ENCODE measurements around the gene IKBKE. TPM values are rescaled to one million over a fixed set of nuclear protein-coding genes. Genes with fewer than 3 reads are reported as not detected.
"Not testable (repeated sequence)": the region's sequence is repeated elsewhere in the genome, so short reads cannot be mapped to it uniquely, and the experiment has no call there.

Gene IKBKE
- total RNA-seq, 2 experiments from 2014 or later = 15.3 to 17.2 TPM

DNA sequence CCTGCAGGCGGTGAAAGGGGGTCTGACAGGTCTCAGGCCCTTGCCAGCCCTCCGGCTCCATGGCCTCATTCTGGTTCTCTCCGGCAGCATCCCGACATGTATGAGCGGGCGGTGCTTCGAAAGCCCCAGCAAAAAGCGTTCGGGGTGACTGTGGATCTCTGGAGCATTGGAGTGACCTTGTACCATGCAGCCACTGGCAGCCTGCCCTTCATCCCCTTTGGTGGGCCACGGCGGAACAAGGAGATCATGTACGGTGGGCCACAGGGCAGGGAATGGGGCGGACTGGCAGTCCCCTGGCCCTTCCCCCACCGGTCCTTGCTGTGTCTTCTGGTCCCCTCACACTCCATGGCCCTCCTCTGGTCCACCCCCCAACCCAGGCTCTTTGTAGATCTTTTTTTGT, 6.3 kb downstream of the IKBKE start:
- ChIA-PET CTCF (interaction anchor here (0.7 to 5.2 kb wide), 7 partner anchors 9 to 1123 kb away, joined by 3 to 55 read pairs (median 4); no protein-coding TSS in a partner anchor), POLR2A (no interaction called here)
- Mint-ChIP-seq H3K27ac (no peak overlapping the region), H3K4me1 (peaks cover 54% of the 10 kb centered on the region), H3K4me3 (no peak overlapping the region), H3K9me3 (ENCODE audit: low read depth) (no peaks in the 10 kb centered on the region), H3K27me3 (no peaks in the 10 kb centered on the region), H3K36me3 (ENCODE audit: low read depth) (peaks cover 61% of the 10 kb centered on the region)
- intact Hi-C loops (cut with DNase I, micrococcal nuclease) = loop anchor here in 1 of 2 experiments (10.0 kb wide), 1 partner anchor 438 kb away; no protein-coding TSS in a partner anchor
- ATAC-seq = no peak
- DNase-seq = no peak

DNA sequence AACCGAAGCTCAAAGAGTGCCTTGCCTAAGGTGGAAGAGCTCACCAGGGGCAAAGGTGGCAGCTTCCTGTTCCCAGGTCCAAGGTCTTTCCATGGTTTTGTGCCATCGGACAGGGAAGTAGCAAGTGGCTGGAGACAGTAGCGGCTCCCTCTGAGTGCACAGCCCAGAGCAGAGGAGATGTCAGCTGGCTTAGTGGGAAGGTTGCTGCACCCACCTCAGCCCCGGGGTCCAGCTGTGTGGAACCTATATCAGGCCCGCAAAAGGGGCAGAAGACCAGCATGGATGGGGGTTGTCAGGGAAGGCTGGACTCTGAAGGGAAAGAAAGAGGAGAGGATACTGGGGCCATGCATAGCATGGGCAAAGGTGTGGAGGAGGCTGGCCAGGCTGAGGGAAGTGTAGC, 6.8 kb downstream of the IKBKE start:
- ATAC-seq = no peak
- POLR2A ChIA-PET = no interaction called here
- Mint-ChIP-seq H3K36me3 (ENCODE audit: low read depth) (peaks cover 56% of the 10 kb centered on the region), H3K9me3 (ENCODE audit: low read depth) (no peaks in the 10 kb centered on the region), H3K4me3 (no peak overlapping the region), H3K27ac (no peak overlapping the region), H3K4me1 (peaks cover 49% of the 10 kb centered on the region), H3K27me3 (no peaks in the 10 kb centered on the region)
- no peak for DNase-seq
- intact Hi-C loops (cut with DNase I, micrococcal nuclease) = loop anchor here in 1 of 2 experiments (10.0 kb wide), 1 partner anchor 438 kb away; no protein-coding TSS in a partner anchor
- CTCF ChIA-PET = interaction anchor here (0.5 to 5.2 kb wide), 11 partner anchors 10 to 445 kb away, joined by 3 to 55 read pairs (median 5); partner anchors contain the start of gene DYRK3

DNA sequence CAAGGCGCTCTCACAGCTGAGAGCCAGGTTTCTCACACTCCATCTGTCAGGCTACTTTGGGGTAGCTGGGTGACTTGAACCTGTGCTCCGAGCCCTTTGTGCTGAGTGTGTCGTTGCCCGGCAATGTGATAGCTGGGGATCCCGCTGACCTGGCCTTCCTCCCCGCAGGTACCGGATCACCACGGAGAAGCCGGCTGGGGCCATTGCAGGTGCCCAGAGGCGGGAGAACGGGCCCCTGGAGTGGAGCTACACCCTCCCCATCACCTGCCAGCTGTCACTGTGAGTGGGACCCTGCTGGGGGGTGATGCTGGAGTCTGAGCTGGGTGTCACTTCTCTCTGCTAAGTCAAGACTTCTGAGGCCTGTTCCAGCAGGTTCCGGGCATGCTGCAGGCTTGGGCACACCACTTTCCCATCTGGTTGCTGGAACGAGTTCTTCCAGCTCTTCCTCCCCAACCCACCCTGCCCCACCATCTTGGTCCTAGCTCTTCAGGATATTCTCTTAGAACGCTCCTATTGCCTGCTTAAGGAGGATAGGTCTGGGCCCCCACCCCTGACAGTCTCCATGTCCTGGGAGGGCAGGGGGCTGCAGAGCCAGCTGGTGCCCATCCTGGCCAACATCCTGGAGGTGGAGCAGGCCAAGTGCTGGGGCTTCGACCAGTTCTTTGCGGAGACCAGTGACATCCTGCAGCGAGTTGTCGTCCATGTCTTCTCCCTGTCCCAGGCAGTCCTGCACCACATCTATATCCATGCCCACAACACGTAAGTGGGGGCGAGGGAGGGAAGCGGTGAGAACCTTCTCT, 7.5 kb downstream of the IKBKE start:
- ChIA-PET POLR2A (no interaction called here), CTCF (interaction anchor here (0.5 to 5.2 kb wide), 16 partner anchors 7 to 237 kb away, joined by 3 to 55 read pairs (median 5); partner anchors contain the start of genes DYRK3 and IKBKE)
- Mint-ChIP-seq H3K27me3 (no peaks in the 10 kb centered on the region), H3K4me1 (peaks cover 42% of the 10 kb centered on the region), H3K4me3 (no peak overlapping the region), H3K36me3 (ENCODE audit: low read depth) (peaks cover 52% of the 10 kb centered on the region), H3K27ac (no peak overlapping the region), H3K9me3 (ENCODE audit: low read depth) (no peaks in the 10 kb centered on the region)
- ATAC-seq (no peak), DNase-seq (no peak)
- intact Hi-C loops (cut with DNase I, micrococcal nuclease) = loop anchor here (2.0 to 10.0 kb wide), 2 partner anchors 185 to 437 kb away; no protein-coding TSS in a partner anchor

DNA sequence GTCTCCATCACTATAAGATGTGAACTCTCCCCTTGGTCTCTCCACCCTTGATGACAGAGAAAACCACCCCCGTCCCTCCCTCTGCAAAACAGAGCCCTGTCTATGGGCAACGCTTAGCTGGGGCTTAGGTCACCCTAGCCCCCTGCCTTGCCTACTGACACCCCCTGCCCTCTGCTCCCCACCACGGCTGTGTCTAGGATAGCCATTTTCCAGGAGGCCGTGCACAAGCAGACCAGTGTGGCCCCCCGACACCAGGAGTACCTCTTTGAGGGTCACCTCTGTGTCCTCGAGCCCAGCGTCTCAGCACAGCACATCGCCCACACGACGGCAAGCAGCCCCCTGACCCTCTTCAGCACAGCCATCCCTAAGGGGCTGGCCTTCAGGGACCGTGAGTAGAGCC, 8.5 kb downstream of the IKBKE start:
- Mint-ChIP-seq H3K27ac (no peak overlapping the region), H3K4me3 (no peak overlapping the region), H3K36me3 (ENCODE audit: low read depth) (peaks cover 45% of the 10 kb centered on the region), H3K4me1 (peaks cover 35% of the 10 kb centered on the region), H3K9me3 (ENCODE audit: low read depth) (no peaks in the 10 kb centered on the region), H3K27me3 (no peaks in the 10 kb centered on the region)
- intact Hi-C loops (cut with DNase I, micrococcal nuclease) = loop anchor here (1.0 to 10.0 kb wide), 4 partner anchors 15 to 436 kb away; no protein-coding TSS in a partner anchor
- ATAC-seq (no peak), DNase-seq (no peak)
- POLR2A ChIA-PET = interaction anchor here (1.3 to 1.6 kb wide), 2 partner anchors 9 to 105 kb away, joined by 6 read pairs; partner anchors contain the start of gene IKBKE
- CTCF ChIA-PET = interaction anchor here (0.6 to 5.2 kb wide), 39 partner anchors 8 to 454 kb away, joined by 3 to 55 read pairs (median 5); partner anchors contain the start of genes EIF2D and IKBKE

DNA sequence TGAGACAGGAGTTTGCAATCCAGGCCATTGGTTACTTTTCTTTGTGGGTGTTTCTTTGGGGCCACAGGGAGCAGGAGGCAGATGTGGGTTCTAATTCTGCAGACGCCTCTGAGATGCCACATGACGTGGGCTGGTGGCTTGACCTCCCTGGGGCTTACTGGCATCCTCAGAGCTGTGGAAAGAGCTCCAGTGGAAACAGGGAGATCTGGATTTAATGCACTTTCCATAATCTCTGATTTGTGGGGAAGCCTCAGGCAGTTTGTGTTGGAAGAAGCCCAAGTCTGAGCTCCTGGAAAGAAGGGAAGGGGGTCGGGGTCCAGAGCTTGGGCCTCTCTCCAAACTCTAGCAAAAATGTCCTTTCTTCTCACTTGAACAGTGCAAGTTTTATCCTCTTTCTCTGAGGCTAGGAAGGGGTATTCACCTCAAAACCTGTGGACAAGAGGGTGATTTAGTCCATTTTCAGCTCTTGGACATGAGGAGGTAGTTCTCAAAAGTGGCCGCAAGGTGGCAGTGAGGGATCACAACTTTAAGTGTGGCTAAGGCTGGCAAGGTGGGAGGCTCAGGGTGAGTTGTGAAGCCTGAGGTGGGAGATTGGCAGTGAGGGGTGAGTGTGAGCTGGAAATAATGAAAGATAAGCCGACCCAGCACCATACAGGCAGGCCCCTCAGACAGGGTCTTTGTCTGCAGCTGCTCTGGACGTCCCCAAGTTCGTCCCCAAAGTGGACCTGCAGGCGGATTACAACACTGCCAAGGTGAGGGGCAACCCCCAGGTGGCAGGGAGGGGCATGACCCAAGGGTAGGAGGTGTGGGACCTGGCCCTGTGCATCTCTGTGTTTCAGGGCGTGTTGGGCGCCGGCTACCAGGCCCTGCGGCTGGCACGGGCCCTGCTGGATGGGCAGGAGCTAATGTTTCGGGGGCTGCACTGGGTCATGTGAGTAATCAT, 9.2 kb downstream of the IKBKE start:
- peak overlapping the region; percentile 66 for H3K27ac Mint-ChIP-seq
- intact Hi-C loops (cut with DNase I, micrococcal nuclease) = loop anchor here (1.0 to 10.0 kb wide), 4 partner anchors 16 to 435 kb away; no protein-coding TSS in a partner anchor
- H3K36me3 Mint-ChIP-seq (ENCODE audit: low read depth) = peaks cover 42% of the 10 kb centered on the region
- CTCF ChIA-PET = interaction anchor here (0.6 to 5.2 kb wide), 52 partner anchors 9 to 503 kb away, joined by 3 to 55 read pairs (median 4); partner anchors contain the start of genes EIF2D and IKBKE
- ATAC-seq (peak; percentile 56), DNase-seq (peak; percentile 85)
- POLR2A ChIA-PET = interaction anchor here (0.7 to 1.6 kb wide), 3 partner anchors 10 to 227 kb away, joined by 3 to 6 read pairs (median 6); partner anchors contain the start of gene IKBKE
- no peaks in the 10 kb centered on the region for H3K27me3 Mint-ChIP-seq
- H3K4me1 Mint-ChIP-seq = peaks cover 28% of the 10 kb centered on the region
- no peaks in the 10 kb centered on the region for H3K9me3 Mint-ChIP-seq (ENCODE audit: low read depth)
- H3K4me3 Mint-ChIP-seq = no peak overlapping the region

- DNase-seq = no peak
- POLR2A ChIA-PET = interaction anchor here (1.3 to 1.6 kb wide), 2 partner anchors 10 to 103 kb away, joined by 6 read pairs; partner anchors contain the start of gene IKBKE
- Mint-ChIP-seq H3K27ac (no peak overlapping the region), H3K27me3 (no peaks in the 10 kb centered on the region), H3K4me1 (peaks cover 21% of the 10 kb centered on the region), H3K36me3 (ENCODE audit: low read depth) (peaks cover 39% of the 10 kb centered on the region), H3K4me3 (no peak overlapping the region), H3K9me3 (ENCODE audit: low read depth) (no peaks in the 10 kb centered on the region)
- ATAC-seq = no peak
- CTCF ChIA-PET = interaction anchor here (0.7 to 5.2 kb wide), 19 partner anchors 10 to 441 kb away, joined by 3 to 55 read pairs (median 7); partner anchors contain the start of gene IKBKE
- intact Hi-C loops (cut with DNase I, micrococcal nuclease) = no loop called here
Observed at GRCh38 chr1:206480211-206480610, 9.9 kb downstream of the IKBKE start.

GRCh38 chr1:206482611-206483010, 12.3 kb downstream of the IKBKE start:
- intact Hi-C loops (cut with DNase I, micrococcal nuclease) = no loop called here
- POLR2A ChIA-PET = interaction anchor here (0.8 kb wide), 1 partner anchor 109 kb away, joined by 4 read pairs; no protein-coding TSS in a partner anchor

DNA sequence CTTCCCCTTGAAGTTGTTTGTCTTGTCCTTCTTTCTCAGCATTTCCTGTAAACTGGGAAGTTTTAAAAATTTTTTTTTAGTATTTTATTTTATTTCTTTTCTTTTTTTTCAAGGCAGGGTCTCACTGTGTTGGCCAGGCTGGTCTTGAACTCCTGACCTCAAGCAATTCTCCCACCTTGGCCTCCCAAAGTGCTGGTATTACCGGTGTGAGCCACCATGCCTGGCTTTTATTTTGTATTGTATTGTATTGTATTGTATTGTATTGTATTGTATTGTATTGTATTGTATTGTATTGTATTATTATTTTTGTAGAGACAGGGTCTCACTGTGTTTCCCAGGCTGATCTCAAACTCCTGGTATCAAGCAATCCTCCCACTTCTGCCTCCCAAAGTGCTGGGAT, 13.6 kb downstream of the IKBKE start:
- H3K27ac Mint-ChIP-seq; DNase-seq; intact Hi-C loops (cut with DNase I, micrococcal nuclease); ATAC-seq; POLR2A ChIA-PET; H3K4me3 Mint-ChIP-seq; H3K27me3 Mint-ChIP-seq; H3K9me3 Mint-ChIP-seq (ENCODE audit: low read depth): not testable (repeated sequence)
- CTCF ChIA-PET = interaction anchor here (0.9 kb wide), 1 partner anchor 179 kb away, joined by 3 read pairs; no protein-coding TSS in a partner anchor
- H3K36me3 Mint-ChIP-seq (ENCODE audit: low read depth) = peaks cover 20% of the 10 kb centered on the region
- H3K4me1 Mint-ChIP-seq = peaks cover 14% of the 10 kb centered on the region

More at GRCh38 chr1:206482611-206483010, 12.3 kb downstream of the IKBKE start:
- Mint-ChIP-seq H3K4me3 (no peak overlapping the region), H3K4me1 (peaks cover 14% of the 10 kb centered on the region), H3K27ac (no peak overlapping the region), H3K27me3 (no peaks in the 10 kb centered on the region), H3K36me3 (ENCODE audit: low read depth) (peaks cover 19% of the 10 kb centered on the region), H3K9me3 (ENCODE audit: low read depth) (no peaks in the 10 kb centered on the region)
- DNase-seq = no peak
- CTCF ChIA-PET = interaction anchor here (2.4 kb wide), 2 partner anchors 13 to 21 kb away, joined by 10 to 13 read pairs; partner anchors contain the start of gene IKBKE
- ATAC-seq = no peak

DNA sequence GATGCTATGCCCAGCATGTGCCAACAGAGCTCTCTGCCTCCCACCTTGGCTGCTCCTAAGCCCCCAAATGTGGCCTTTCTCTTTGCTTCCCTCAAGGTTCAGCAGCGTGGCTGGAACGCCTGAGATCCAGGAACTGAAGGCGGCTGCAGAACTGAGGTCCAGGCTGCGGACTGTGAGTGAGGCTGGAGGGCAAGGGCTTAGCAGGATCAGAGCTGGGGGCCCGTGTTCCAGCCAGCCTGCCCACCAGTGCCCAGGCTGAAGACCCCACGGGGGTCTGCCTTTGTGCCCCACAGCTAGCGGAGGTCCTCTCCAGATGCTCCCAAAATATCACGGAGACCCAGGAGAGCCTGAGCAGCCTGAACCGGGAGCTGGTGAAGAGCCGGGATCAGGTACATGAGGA, 14.6 kb downstream of the IKBKE start:
- peaks cover 7% of the 10 kb centered on the region for H3K4me1 Mint-ChIP-seq
- CTCF ChIA-PET = interaction anchor here (0.9 kb wide), 1 partner anchor 178 kb away, joined by 3 read pairs; no protein-coding TSS in a partner anchor
- no peak overlapping the region for H3K4me3 Mint-ChIP-seq
- intact Hi-C loops (cut with DNase I, micrococcal nuclease) = no loop called here
- DNase-seq (no peak), ATAC-seq (no peak)
- H3K36me3 Mint-ChIP-seq (ENCODE audit: low read depth) = peaks cover 19% of the 10 kb centered on the region
- POLR2A ChIA-PET = no interaction called here
- no peaks in the 10 kb centered on the region for H3K9me3 Mint-ChIP-seq (ENCODE audit: low read depth)
- H3K27me3 Mint-ChIP-seq = no peaks in the 10 kb centered on the region
- H3K27ac Mint-ChIP-seq = peak overlapping the region; percentile 47

DNA sequence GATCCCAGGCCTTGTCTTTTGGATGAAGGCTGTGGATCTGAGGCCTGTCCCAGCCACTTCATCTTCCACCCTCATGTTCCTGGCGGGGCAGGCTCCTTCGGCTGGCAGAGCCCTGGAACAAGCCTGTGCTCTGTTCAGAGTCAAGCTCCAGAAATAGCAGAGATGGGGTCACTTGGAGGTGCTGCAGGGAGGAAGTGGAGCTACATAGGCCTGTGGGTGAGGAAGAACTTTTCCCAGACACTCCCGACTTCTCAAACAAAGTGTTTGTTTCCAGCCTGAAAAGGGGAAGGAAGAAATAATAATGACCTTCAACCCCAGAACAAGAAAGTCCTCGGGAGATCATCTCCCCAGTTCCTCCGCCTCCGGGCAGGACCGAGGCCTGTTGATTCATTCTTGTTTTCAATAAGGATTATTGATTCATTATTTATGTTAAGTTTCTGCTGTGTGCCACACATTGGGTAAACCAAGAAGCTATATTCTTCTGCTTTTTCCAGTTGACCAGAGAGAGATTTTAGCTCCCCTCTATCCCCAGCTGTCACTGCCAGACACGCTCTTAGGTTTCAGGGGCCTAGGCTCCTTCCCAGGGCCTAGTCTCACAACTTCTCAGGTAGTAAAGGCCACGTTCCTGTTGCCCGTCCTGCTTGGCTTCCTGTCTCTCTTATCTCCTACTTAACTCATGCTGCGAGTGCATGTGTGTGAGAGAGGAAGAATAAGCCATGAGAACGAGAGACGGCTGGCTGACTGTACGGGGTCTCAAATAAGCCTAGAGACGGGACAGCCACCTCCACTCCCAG, 16.9 kb downstream of the IKBKE start:
- peaks cover 23% of the 10 kb centered on the region for H3K36me3 Mint-ChIP-seq (ENCODE audit: low read depth)
- no peaks in the 10 kb centered on the region for H3K4me1 Mint-ChIP-seq
- no peaks in the 10 kb centered on the region for H3K27me3 Mint-ChIP-seq
- peak overlapping the region; percentile 25 for H3K27ac Mint-ChIP-seq
- H3K4me3 Mint-ChIP-seq = no peak overlapping the region
- intact Hi-C loops (cut with DNase I, micrococcal nuclease) = no loop called here
- ATAC-seq = no peak
- H3K9me3 Mint-ChIP-seq (ENCODE audit: low read depth) = no peaks in the 10 kb centered on the region
- ChIA-PET POLR2A (no interaction called here), CTCF (interaction anchor here (0.5 to 1.9 kb wide), 6 partner anchors 11 to 1692 kb away, joined by 3 to 9 read pairs (median 3); no protein-coding TSS in a partner anchor)
- DNase-seq = no peak
